Memory B cell (primary cell): Measurements from ENCODE around the gene ILK.

Experiments used
- ATAC-seq: fragments of 150-1000 bp; cut with Tn5 transposase; 2 replicates; pipeline ENCODE4 v1.10.0; 2021; ENCODE audit warnings: low read depth, mild to moderate bottlenecking, moderate library complexity
- DNase-seq, 2 donors: peaks; one replicate each; pipeline ENCODE4 v3.0.0; 2022; ENCODE audit warnings: low spot score in 2 of 2
- H3K27ac Mint-ChIP-seq: one replicate; pipeline ENCODE4 v1.8.0; 2022; ENCODE audit warnings: mild to moderate bottlenecking, moderate library complexity, mixed read lengths
- H3K27me3 Mint-ChIP-seq: one replicate; pipeline ENCODE4 v1.8.0; 2022; ENCODE audit warnings: mixed read lengths
- H3K36me3 Mint-ChIP-seq: one replicate; pipeline ENCODE4 v1.8.0; 2022; ENCODE audit warnings: mild to moderate bottlenecking, mixed read lengths
- H3K4me1 Mint-ChIP-seq: one replicate; pipeline ENCODE4 v1.8.0; 2022; ENCODE audit warnings: mixed read lengths
- H3K4me3 Mint-ChIP-seq: one replicate; pipeline ENCODE4 v1.8.0; 2022; ENCODE audit warnings: mild to moderate bottlenecking, moderate library complexity, mixed read lengths
- H3K9me3 Mint-ChIP-seq: one replicate; pipeline ENCODE4 v1.8.0; 2022; ENCODE audit warnings: mixed read lengths

Gene ILK

DNA sequence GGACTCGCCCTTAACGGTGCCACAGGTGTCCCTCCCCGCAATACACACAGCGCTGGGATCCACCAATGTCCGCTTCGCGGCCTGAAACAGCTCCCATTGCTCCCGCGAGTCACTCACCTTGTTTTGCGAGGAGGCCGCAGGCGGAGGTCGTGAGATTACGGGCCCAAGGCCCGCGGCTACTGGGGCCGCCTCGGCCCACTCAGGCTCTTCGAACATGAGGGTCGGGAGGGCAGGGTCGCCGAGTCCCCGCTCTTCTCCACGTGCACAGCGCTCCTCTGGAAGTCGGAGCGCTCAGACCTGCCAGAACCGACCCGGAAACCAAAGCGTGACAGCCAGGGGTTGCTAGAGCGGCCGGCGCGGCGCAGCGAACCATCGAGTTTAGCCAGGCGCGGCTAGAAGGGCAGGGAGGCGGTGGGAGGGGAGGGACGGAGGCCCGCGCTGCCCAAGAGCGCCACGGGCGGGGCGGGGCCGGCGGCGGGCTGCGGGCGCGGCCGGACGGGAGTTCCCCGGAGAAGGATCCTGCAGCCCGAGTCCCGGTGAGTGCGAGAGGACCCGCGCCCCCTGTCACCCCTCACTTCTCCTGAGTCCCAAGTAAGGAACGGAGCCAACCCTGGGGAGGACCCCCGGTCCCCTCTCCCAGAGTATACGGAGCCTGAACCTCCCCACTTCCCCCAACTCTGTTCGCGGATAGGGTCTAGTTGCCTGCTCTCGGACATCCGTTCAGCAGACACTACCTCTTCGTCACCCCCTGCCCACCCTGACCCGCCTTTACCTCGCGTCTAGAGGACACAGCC is at the start of gene ILK, which contains the start of gene RRP8:
Gene ILK (plus strand): TSS at position 488 of the 794 bp plus-strand sequence. CDS start 498 bp downstream, outside the sequence.
Gene RRP8 (minus strand): TSS at position 330 of the 794 bp plus-strand sequence. CDS start 114 bp downstream, at position 216.
- DNase-seq: peak; percentile 76 to 81
- peaks cover 29% of the 10 kb centered on the region for H3K4me1 Mint-ChIP-seq
- no peaks in the 10 kb centered on the region for H3K9me3 Mint-ChIP-seq
- ATAC-seq: peak; percentile 85
- no peak within 1 kb of the TSS for H3K4me3 Mint-ChIP-seq
- no peaks in the 10 kb centered on the region for H3K27me3 Mint-ChIP-seq
- no peak within 1 kb of the TSS for H3K27ac Mint-ChIP-seq
- peaks cover 16% of the 10 kb centered on the region for H3K36me3 Mint-ChIP-seq

DNA sequence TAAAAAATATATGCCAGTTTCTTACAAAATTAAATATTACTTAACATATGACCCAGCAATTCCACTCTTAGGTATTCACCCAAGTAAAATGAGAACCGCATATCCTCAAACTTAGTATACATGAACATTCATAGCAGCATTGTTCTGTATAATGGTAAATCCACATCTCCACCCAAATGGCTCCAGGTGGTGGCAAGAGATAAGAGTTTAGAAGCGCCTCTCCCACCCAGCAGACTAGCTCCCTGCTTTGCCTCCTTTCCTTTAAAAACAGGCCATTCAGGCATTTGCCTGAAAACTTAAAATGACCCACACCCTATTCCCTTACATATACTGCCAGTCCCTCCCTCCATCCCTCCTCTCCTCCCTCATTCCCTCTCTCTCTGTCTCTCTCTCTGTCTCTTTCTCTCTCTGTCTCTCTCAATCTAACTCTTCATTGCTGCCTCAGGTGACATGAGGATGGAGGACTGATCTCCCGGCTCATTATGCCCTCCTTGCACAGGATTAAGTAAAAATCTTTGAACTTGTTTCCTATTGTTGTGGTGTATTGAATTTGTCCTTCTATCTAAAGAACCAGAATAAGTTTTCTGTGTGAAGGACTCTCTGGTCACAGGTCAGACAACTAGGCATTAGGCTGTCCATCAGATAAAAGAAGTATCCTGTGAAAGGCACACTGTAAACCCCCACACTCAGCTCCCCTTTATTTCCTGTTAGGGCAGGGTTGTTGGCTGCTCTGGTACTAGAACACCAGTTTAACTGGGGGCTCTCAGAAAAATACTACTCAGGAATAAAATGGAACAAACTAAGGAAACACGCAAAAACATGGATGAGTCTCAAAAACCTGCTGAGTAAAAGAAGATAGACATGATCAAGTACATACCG is 48.5 kb upstream of the ILK start:
- H3K4me3 Mint-ChIP-seq: no peak overlapping the region
- DNase-seq (peak in 1 of 2 donors; percentile 2), ATAC-seq (no peak)
- H3K36me3 Mint-ChIP-seq: peaks cover 9% of the 10 kb centered on the region
- H3K27me3 Mint-ChIP-seq: no peaks in the 10 kb centered on the region
- no peaks in the 10 kb centered on the region for H3K4me1 Mint-ChIP-seq
- no peak overlapping the region for H3K27ac Mint-ChIP-seq
- H3K9me3 Mint-ChIP-seq: no peaks in the 10 kb centered on the region

DNA sequence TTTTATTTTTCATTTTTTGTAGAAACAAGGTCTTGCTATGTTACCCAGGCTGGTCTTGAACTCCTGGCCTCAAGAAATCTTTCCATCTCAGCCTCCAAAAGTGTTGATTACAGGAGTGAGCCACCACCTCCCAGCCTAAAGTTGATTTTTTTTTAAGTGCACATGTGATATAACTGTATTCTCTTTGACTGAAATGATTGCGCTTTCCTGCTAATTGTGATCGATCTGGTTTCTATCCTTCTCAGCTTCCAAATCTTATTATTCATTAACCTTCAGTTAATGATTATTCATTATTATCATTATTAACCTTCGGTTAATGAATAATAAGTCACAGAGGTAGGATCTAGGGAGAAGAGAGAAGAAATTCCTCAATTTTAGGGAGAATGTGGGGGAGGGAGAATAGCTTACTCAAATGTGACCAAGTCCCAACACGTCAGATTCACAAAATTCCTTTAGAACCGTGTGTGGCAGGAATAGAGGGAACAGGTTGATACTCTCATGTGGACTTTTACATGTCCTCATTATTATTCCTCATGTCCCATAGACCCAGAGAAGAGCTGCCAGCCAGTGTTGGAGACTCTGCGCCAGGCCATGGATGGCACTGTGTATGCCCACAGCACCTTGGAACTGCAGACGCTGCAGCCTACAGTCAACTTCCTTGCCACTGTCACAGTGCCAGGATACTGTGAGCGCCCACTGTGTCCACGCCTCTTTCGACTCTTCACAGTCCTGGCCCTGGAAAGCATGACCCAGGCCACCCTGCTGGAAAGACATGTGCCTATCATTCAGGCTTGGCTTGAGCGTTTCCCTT is 47.2 kb upstream of the ILK start:
- no peaks in the 10 kb centered on the region for H3K27me3 Mint-ChIP-seq
- ATAC-seq: no peak
- H3K27ac Mint-ChIP-seq: no peak overlapping the region
- no peak overlapping the region for H3K4me3 Mint-ChIP-seq
- DNase-seq: peak in 1 of 2 donors; percentile 5
- H3K9me3 Mint-ChIP-seq: no peaks in the 10 kb centered on the region
- peaks cover 14% of the 10 kb centered on the region for H3K36me3 Mint-ChIP-seq
- H3K4me1 Mint-ChIP-seq: no peaks in the 10 kb centered on the region

DNA sequence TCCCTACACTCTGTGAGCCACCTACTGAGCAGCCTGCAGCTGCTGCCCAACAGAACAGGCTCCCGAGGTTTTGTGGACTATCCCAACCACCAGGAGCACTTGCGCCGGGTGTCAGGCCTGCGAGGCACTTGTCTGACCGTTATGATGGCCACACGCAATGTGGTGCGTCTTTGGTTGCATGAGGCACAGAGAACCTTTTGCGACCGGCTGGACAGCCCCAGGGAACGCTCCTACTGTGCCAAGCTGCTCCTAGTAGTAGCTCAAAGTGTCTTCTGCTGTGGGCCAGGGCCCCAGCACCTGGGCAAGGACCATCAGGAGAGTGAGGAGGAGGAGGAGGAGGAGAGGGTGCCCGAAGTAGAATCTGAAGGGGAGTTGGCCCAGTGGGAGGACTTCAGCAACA is 46.5 kb upstream of the ILK start:
- Mint-ChIP-seq H3K27me3 (no peaks in the 10 kb centered on the region), H3K4me3 (no peak overlapping the region), H3K27ac (peak overlapping the region; percentile 26), H3K4me1 (peaks cover 3% of the 10 kb centered on the region), H3K9me3 (no peaks in the 10 kb centered on the region), H3K36me3 (peaks cover 19% of the 10 kb centered on the region)
- ATAC-seq (no peak), DNase-seq (no peak)

DNA sequence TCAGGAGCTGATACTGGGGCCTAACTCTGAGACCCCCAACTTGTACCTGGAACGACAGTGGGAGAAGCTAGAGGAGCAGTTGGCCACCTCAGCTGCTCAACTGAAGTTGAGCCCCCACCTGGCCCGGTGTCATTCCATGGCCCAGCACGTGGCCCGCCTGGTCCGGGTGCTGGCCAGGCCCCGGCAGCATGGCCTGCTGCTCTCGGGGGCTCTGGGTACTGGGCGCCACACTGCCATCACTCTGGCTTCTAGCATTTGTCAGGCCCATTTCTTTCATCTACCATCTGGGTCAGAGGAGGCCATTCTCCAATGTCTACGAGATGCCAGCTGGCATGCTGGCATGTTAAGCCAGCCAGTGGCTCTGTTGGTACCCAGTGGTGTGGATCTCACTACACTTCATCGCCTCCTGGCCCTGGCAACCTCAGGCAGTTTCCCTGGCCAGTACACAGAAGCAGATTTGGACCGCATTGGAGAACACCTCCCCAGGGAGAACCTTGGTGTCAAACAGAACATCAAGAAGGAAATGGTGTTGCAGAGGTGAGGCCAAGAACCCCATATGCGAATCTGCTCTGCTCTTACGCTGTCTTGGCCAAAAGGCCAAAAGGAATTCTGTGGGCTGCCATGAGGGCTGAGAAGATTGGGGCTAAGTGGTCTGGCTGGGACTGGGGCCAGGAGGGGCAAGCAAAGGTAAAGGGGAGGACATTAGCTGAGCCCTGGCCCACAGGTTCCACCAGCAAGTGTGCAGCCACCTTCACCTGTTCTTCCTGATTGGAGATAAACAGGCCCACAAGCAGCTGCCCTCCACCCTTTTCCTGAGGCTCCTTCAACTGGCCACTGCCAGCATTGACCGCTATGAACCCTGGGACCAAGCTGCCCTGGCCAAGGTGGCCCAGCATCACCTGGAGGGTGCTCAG is 45.6 kb upstream of the ILK start:
- H3K4me1 Mint-ChIP-seq: peaks cover 3% of the 10 kb centered on the region
- peaks cover 23% of the 10 kb centered on the region for H3K36me3 Mint-ChIP-seq
- H3K4me3 Mint-ChIP-seq: no peak overlapping the region
- H3K9me3 Mint-ChIP-seq: no peaks in the 10 kb centered on the region
- no peaks in the 10 kb centered on the region for H3K27me3 Mint-ChIP-seq
- H3K27ac Mint-ChIP-seq: peak overlapping the region; percentile 26
- DNase-seq: no peak
- ATAC-seq: no peak

DNA sequence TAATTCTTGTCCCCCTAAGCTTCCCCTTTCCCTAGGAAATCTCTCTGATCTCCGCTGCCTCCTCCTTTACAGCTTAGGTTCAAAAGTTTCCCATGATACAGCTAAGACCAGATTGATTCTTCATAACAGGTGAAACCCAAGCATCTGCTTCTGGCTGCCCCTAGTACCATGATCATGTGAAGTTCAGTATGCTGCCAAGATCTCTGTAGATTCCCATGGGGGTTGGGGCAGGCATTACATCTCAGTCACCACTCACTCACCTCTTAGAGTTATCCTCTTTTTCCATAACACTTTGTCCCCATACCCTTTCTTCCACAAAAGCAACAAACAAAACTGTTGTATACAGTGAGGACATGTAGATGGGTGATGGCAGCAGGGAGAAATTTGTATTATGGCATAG is 44.2 kb upstream of the ILK start:
- ATAC-seq (no peak), DNase-seq (no peak)
- Mint-ChIP-seq H3K27me3 (no peaks in the 10 kb centered on the region), H3K4me3 (no peak overlapping the region), H3K36me3 (peaks cover 26% of the 10 kb centered on the region), H3K9me3 (no peaks in the 10 kb centered on the region), H3K4me1 (peaks cover 3% of the 10 kb centered on the region), H3K27ac (no peak overlapping the region)

DNA sequence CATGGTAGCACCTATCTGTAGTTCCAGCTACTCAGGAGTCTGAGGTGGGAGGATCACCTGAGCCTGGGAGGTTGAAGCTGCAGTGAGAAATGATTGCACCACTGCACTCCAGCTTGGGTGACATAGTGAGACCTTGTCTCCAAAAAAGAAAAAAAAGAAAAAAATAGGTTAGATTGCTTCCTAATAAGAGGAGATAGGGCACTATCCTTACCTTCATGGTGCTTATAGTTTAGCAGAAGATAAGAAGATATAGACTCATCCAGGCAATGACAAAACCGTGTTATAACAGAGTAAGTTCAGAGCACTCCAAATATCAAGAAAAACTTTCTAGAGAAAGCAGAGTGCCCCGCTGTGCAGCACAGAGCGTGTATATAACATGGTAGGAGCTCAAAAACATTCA is 42.3 kb upstream of the ILK start:
- no peak for ATAC-seq
- no peak for DNase-seq
- no peaks in the 10 kb centered on the region for H3K9me3 Mint-ChIP-seq
- H3K4me1 Mint-ChIP-seq: peaks cover 5% of the 10 kb centered on the region
- H3K4me3 Mint-ChIP-seq: no peak overlapping the region
- peaks cover 28% of the 10 kb centered on the region for H3K36me3 Mint-ChIP-seq
- H3K27ac Mint-ChIP-seq: no peak overlapping the region
- no peaks in the 10 kb centered on the region for H3K27me3 Mint-ChIP-seq

DNA sequence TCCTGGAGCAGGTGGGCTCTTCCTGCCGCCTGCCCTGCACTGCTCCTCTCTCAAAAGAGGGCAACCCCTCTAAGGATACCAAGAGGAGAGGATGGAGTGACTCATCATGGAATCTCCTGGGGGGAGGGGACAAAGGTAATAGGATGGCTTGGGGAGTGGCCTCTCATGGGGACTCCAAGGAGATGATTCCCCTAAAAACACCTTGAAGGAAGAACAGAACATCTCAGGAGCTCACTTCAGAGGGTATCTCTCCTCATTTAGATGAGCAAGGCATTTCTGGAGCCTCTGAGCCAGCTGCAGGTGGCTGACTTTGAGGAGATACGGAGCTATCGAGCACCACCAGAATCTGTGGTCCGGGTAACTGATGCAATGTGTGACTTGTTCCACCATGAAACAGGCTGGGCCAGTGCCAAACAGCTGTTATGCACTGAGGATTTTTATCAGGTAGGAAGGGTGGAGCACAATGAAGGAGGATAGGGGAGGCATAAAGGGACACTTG is 40.4 kb upstream of the ILK start:
- H3K4me1 Mint-ChIP-seq: peaks cover 5% of the 10 kb centered on the region
- no peak overlapping the region for H3K27ac Mint-ChIP-seq
- H3K36me3 Mint-ChIP-seq: peaks cover 25% of the 10 kb centered on the region
- no peak overlapping the region for H3K4me3 Mint-ChIP-seq
- DNase-seq (no peak), ATAC-seq (no peak)
- H3K9me3 Mint-ChIP-seq: no peaks in the 10 kb centered on the region
- no peaks in the 10 kb centered on the region for H3K27me3 Mint-ChIP-seq

DNA sequence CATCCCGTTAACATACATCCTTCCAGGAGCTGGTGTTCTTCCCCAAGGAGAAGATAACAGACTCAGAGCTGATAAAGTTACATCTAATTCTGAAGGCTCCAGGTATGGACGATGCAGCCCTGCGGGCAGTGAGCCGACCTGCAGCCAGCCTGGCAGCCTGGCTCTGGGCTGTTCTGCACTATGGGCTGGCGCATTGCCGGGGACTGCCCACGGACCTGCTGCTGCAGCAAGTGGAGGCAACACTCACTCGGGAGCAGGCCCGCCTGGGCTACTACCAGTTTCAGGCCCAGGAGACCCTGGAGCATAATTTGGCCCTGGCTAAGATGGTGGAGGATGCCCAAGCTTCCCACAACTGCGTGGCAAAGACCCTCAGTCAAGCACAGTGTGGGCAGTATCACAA is 39.9 kb upstream of the ILK start:
- H3K27me3 Mint-ChIP-seq: no peaks in the 10 kb centered on the region
- H3K27ac Mint-ChIP-seq: no peak overlapping the region
- no peak overlapping the region for H3K4me3 Mint-ChIP-seq
- no peaks in the 10 kb centered on the region for H3K9me3 Mint-ChIP-seq
- ATAC-seq (no peak), DNase-seq (no peak)
- peaks cover 5% of the 10 kb centered on the region for H3K4me1 Mint-ChIP-seq
- H3K36me3 Mint-ChIP-seq: peaks cover 25% of the 10 kb centered on the region

DNA sequence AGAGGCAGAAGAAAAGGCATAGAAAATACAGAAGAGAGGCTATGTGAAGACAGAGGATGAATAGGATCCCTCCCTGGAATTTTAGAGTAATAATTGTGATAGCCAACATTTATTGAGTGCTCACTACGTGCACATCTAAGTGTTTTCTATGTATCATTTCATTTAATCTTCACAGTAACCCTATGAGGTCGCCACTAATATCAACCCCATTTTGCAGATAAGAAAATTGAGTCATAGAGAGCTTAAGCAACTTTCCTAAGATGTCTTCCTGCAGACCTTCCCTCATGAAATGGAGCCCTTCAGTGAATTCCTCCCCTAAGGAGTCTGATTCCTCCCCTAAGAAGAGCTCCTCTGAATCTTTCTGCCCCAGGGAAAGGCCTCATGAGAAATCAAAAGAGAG is 38.2 kb upstream of the ILK start:
- no peaks in the 10 kb centered on the region for H3K9me3 Mint-ChIP-seq
- no peak for ATAC-seq
- H3K36me3 Mint-ChIP-seq: peaks cover 20% of the 10 kb centered on the region
- no peak for DNase-seq
- H3K4me1 Mint-ChIP-seq: peaks cover 5% of the 10 kb centered on the region
- no peak overlapping the region for H3K4me3 Mint-ChIP-seq
- no peaks in the 10 kb centered on the region for H3K27me3 Mint-ChIP-seq
- H3K27ac Mint-ChIP-seq: no peak overlapping the region

DNA sequence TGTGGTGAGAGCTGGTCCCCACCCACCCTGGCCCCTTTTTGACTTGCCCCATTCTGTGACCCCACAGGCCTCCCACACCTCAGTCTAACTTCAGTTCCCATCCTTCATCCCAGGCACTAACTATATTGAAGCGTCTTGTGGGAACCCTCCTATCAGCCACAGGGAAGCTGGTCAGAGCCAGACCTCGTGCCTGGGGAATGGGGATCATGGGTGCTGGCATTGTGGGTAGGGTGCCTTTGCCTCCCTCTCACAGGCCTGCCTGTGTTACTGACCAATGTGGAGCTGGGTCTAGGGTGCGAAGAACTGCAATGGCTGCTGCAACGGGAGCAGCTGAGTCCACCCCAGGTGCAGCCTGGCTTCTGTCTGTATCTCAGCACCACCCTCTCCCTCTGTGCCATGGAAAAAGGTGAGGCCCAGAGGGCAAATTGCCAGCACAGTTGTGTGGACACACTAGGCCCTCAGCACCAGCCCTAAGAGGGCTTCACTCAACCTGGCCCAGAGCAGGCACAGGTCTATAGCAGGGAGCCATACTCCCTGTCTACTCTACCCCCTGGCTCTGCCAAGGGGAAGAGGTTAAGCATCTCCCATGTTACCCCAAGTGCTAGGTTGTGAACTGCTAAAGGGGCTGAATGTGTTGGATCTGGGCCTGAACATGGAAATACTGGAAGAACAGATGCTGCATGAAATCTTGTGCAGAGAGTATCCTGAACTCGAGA is 37.4 kb upstream of the ILK start:
- H3K36me3 Mint-ChIP-seq: peaks cover 19% of the 10 kb centered on the region
- peaks cover 5% of the 10 kb centered on the region for H3K4me1 Mint-ChIP-seq
- no peaks in the 10 kb centered on the region for H3K9me3 Mint-ChIP-seq
- no peak overlapping the region for H3K27ac Mint-ChIP-seq
- ATAC-seq: no peak
- no peaks in the 10 kb centered on the region for H3K27me3 Mint-ChIP-seq
- no peak overlapping the region for H3K4me3 Mint-ChIP-seq
- DNase-seq: no peak

DNA sequence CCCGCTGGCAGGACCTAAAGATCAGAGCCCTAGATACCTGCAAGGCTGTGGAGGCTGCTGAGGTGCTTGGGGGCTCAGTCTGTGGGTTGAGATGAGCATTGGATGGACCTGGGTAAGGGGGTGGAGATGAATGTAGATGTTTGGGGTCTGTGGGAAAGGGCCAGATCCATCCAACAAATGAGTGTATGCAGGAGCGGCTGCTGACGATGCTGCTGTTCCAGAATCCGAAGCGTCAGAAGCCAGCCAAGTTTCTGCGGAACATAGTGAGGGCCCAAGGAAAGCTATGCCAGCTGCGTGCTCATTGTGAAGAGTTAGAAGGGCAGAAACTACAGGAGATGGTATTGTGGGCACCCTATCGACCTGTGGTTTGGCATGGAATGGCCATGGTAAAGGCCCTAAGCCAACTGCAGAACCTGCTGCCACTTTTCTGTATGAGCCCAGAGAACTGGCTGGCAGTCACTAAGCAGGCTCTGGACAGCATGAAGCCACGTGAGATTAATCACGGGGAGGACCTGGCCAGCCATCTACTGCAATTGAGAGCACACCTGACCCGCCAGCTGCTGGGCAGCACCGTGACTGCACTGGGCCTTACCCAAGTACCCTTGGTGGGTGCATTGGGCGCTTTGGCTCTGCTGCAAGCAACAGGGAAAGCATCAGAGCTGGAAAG is 36.7 kb upstream of the ILK start:
- Mint-ChIP-seq H3K4me3 (no peak overlapping the region), H3K27ac (no peak overlapping the region), H3K4me1 (peaks cover 2% of the 10 kb centered on the region), H3K27me3 (no peaks in the 10 kb centered on the region), H3K36me3 (peaks cover 20% of the 10 kb centered on the region), H3K9me3 (no peaks in the 10 kb centered on the region)
- DNase-seq (no peak), ATAC-seq (no peak)
